ENCODE results near the gene CNNM4. TPM values are rescaled to one million over a fixed set of nuclear protein-coding genes. Genes with fewer than 3 reads are reported as not detected.

The CNNM4 gene
- total and polyA plus RNA-seq, 2 of the 4 experiments (the other 2 are of a cell fraction), result 2.0 to 4.1 TPM

- Histone ChIP-seq H3K4me3 (ENCODE audit: insufficient read depth, low read depth, low read length) (no peak overlapping the region), H3K23ac (ENCODE audit: low read depth, low read length) (no peak overlapping the region), H3K14ac (replicated peaks; ENCODE audit: low read depth, low read length) (no peak overlapping the region), H4K91ac (ENCODE audit: insufficient read depth, low read depth, low read length) (no peak overlapping the region), H3K4ac (ENCODE audit: low read depth, low read length) (no peak overlapping the region), H2BK5ac (ENCODE audit: low read depth, low read length, poor library complexity, severe bottlenecking) (no peak overlapping the region), H2BK15ac (ENCODE audit: low read depth, low read length) (no peak overlapping the region), H2AK5ac (ENCODE audit: low read depth, low read length) (no peak overlapping the region), H3K9me3 (ENCODE audit: control insufficient read depth, insufficient read depth, low read length) (no peaks in the 10 kb centered on the region), H2BK20ac (ENCODE audit: low read depth, low read length) (no peak overlapping the region), H3K9ac (ENCODE audit: low read depth, low read length) (no peak overlapping the region), H3K27me3 (ENCODE audit: control insufficient read depth, insufficient read depth, low read length) (no peaks in the 10 kb centered on the region), H3K18ac (ENCODE audit: low read depth, low read length) (no peak overlapping the region), H2AK9ac (replicated peaks; ENCODE audit: low read depth, low read length, poor library complexity) (no peak overlapping the region), H3K9me1 (ENCODE audit: insufficient read depth, low read length) (peaks cover 4% of the 10 kb centered on the region; the same call in 1 of the 2 replicates), H2BK120ac (ENCODE audit: low read depth, low read length) (no peak overlapping the region), H3K4me2 (ENCODE audit: low read depth, low read length) (no peak overlapping the region), H4K5ac (ENCODE audit: low read depth, low read length) (no peak overlapping the region), H3K4me1 (ENCODE audit: control insufficient read depth, insufficient read depth, low read length) (peaks cover 5% of the 10 kb centered on the region), H3K56ac (ENCODE audit: extremely low read depth, insufficient read depth, low read length) (no peak overlapping the region), H3K27ac (ENCODE audit: insufficient read depth, low read length) (no peak overlapping the region), H4K20me1 (ENCODE audit: insufficient read depth, low read length) (no peaks in the 10 kb centered on the region), H3K79me1 (ENCODE audit: low read depth in 1 of 2, low read length in 2 of 2) (no peaks in the 10 kb centered on the region), H3K36me3 (ENCODE audit: control insufficient read depth, insufficient read depth, low read length) (0 out of 2 replicates have a peak, but pooled peaks cover 1% of the 10 kb centered on the region), H4K8ac (ENCODE audit: low read depth in 2 of 2, low read length in 2 of 2) (no peak overlapping the region), H2AFZ (replicated peaks; ENCODE audit: low read length, poor library complexity) (no peak overlapping the region)
- BruUV-seq (replicated peaks), result no TSS peak
- 93% methylated on average over 3 of the region's 10 CpGs; no CpG with 5 or more reads in 1 of the 2 experiments for WGBS, 2 experiments (ENCODE audit: extremely low coverage in 2 of 2, insufficient read length in 1 of 2)
- ChIA-PET CTCF (no interaction called here), POLR2A (ENCODE audit: unreplicated experiment) (no interaction called here)
- ATAC-seq (ENCODE audit: low read depth), result no peak
- intact Hi-C loops (cut with micrococcal nuclease), result no loop called here
- no peak for DNase-seq
- in situ Hi-C loops (cut with MboI; ENCODE audit: low sequenced_read_pairs), result no loop called here
- TF ChIP-seq CEBPB (IDR thresholded peaks at IDR 0.05; ENCODE audit: low read depth, low read length) (peak; percentile 70), CHD1 (IDR thresholded peaks at IDR 0.05; ENCODE audit: low read depth, low read length) (no peak)
- TF ChIP-seq, protein P1, sequence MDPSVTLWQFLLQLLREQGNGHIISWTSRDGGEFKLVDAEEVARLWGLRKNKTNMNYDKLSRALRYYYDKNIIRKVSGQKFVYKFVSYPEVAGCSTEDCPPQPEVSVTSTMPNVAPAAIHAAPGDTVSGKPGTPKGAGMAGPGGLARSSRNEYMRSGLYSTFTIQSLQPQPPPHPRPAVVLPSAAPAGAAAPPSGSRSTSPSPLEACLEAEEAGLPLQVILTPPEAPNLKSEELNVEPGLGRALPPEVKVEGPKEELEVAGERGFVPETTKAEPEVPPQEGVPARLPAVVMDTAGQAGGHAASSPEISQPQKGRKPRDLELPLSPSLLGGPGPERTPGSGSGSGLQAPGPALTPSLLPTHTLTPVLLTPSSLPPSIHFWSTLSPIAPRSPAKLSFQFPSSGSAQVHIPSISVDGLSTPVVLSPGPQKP (IDR thresholded peaks at IDR 0.05; ENCODE audit: borderline replicate concordance, low read depth, low read length), result no peak
- dilution Hi-C loops (cut with HindIII; ENCODE audit: low sequenced_read_pairs, unreplicated experiment), result no loop called here
Measured at GRCh38 chr2:96808176-96808837, 47.6 kb downstream of the CNNM4 start.
